Iris pigment epithelial cell (primary cell): ENCODE results near the gene FAM161B.
A peak's percentile ranks its signal among the peaks of the same experiment; 100 is the strongest.
"Not testable (repeated sequence)": the region's sequence is repeated elsewhere in the genome, so short reads cannot be mapped to it uniquely, and the experiment has no call there.

Experiments used
- DNase-seq: peaks from one replicate; pipeline ENCODE4 v3.0.0-alpha.2; 2011; ENCODE audit warnings: low read depth

Gene FAM161B

GRCh38 chr14:73942180-73942579, 7.7 kb downstream of the FAM161B start:
- no peak for DNase-seq

- no peak for DNase-seq
Observed at GRCh38 chr14:73937012-73937411, 12.9 kb downstream of the FAM161B start.

GRCh38 chr14:73936548-73936947, 13.3 kb downstream of the FAM161B start:
- no peak for DNase-seq

GRCh38 chr14:73935666-73936065, 14.2 kb downstream of the FAM161B start:
- DNase-seq, result peak; percentile 19

- peak; percentile 18 for DNase-seq
Observed at GRCh38 chr14:73924337-73924736, 25.6 kb downstream of the FAM161B start.

- DNase-seq, result not testable (repeated sequence)
Observed at GRCh38 chr14:73919457-73919856, 30.4 kb downstream of the FAM161B start.

- DNase-seq, result no peak
Observed at GRCh38 chr14:73916324-73916723, 33.6 kb downstream of the FAM161B start.

- peak; percentile 74 for DNase-seq
Observed at GRCh38 chr14:73913256-73913655, 36.6 kb downstream of the FAM161B start.

- DNase-seq, result peak; percentile 37
Observed at GRCh38 chr14:73909681-73910080, 40.2 kb downstream of the FAM161B start.

- peak; percentile 30 for DNase-seq
Observed at GRCh38 chr14:73903028-73903427, 46.9 kb downstream of the FAM161B start.

GRCh38 chr14:73896521-73896920, 53.4 kb downstream of the FAM161B start:
- peak; percentile 36 for DNase-seq

GRCh38 chr14:73895939-73896338, 54.0 kb downstream of the FAM161B start:
- DNase-seq, result no peak

- not testable (repeated sequence) for DNase-seq
Observed at GRCh38 chr14:73894180-73894687, 55.7 kb downstream of the FAM161B start.

- DNase-seq, result no peak
Observed at GRCh38 chr14:73889376-73889775, 60.5 kb downstream of the FAM161B start.

GRCh38 chr14:73888971-73889370, 60.9 kb downstream of the FAM161B start:
- DNase-seq, result no peak

GRCh38 chr14:73888460-73888725, 61.5 kb downstream of the FAM161B start:
- DNase-seq, result peak; percentile 14

GRCh38 chr14:73887694-73888459, 62.0 kb downstream of the FAM161B start:
- no peak for DNase-seq

GRCh38 chr14:73887318-73887616, 62.6 kb downstream of the FAM161B start:
- no peak for DNase-seq

- peak; percentile 98 for DNase-seq
Observed at GRCh38 chr14:73886449-73887317, 63.2 kb downstream of the FAM161B start, which contains the start of gene ZNF410. Gene ZNF410 (plus strand): TSS chr14:73886859. CDS start chr14:73892176, 5,317 bp downstream.

- DNase-seq, result no peak
Observed at GRCh38 chr14:73884438-73885190, 65.3 kb downstream of the FAM161B start.
